H9 (cell line): Measurements from ENCODE around the gene MIER2. TPM values are rescaled to one million over a fixed set of nuclear protein-coding genes. Genes with fewer than 3 reads are reported as not detected.

Source experiments
- DNase-seq: peaks from one replicate; pipeline ENCODE4 v3.0.0-alpha.2; 2017
- H2AFZ ChIP-seq: one replicate; pipeline ENCODE4 v1.6.1; 2013; ENCODE audit warnings: mild to moderate bottlenecking, low read length, control low read depth, moderate library complexity
- H2AK5ac ChIP-seq: 2 replicates; pipeline ENCODE4 v1.6.1; 2013; ENCODE audit warnings: low read length, control low read depth, mixed read lengths; ENCODE audit not compliant: insufficient read length
- H2BK120ac ChIP-seq: one replicate; pipeline ENCODE4 v1.6.1; 2013; ENCODE audit warnings: low read depth, mild to moderate bottlenecking, low read length, control low read depth, inconsistent platforms; ENCODE audit not compliant: poor library complexity, severe bottlenecking
- H2BK12ac ChIP-seq: 2 replicates; pipeline ENCODE4 v1.6.1; 2013; ENCODE audit warnings: low read length, control low read depth, mixed read lengths, low read depth; ENCODE audit not compliant: insufficient read length
- H2BK15ac ChIP-seq: 2 replicates; pipeline ENCODE4 v1.6.1; 2013; ENCODE audit warnings: low read depth, low read length, control low read depth
- H2BK20ac ChIP-seq: one replicate; pipeline ENCODE4 v1.6.1; 2013; ENCODE audit warnings: low read depth, mild to moderate bottlenecking, low read length, control low read depth, inconsistent platforms; ENCODE audit not compliant: poor library complexity, severe bottlenecking
- H2BK5ac ChIP-seq: 2 replicates; pipeline ENCODE4 v1.6.1; 2013; ENCODE audit warnings: low read length, control low read depth, mixed read lengths; ENCODE audit not compliant: insufficient read length
- H3K14ac ChIP-seq: 2 replicates; pipeline ENCODE4 v1.6.1; 2013; ENCODE audit warnings: low read length, control low read depth; ENCODE audit not compliant: insufficient read depth
- H3K18ac ChIP-seq: 2 replicates; pipeline ENCODE4 v1.6.1; 2013; ENCODE audit warnings: low read depth, mild to moderate bottlenecking, mixed read lengths, low read length, control low read depth; ENCODE audit not compliant: insufficient read length
- H3K23ac ChIP-seq: 2 replicates; pipeline ENCODE4 v1.6.1; 2013; ENCODE audit warnings: low read length, control low read depth, mixed read lengths, low read depth; ENCODE audit not compliant: insufficient read length
- H3K23me2 ChIP-seq: 2 replicates; pipeline ENCODE4 v1.6.1; 2013; ENCODE audit warnings: low read depth, mild to moderate bottlenecking, mixed read lengths, low read length, control low read depth; ENCODE audit not compliant: insufficient read length, poor library complexity, severe bottlenecking
- H3K27ac ChIP-seq: 2 replicates; pipeline ENCODE4 v1.5.1; 2013; ENCODE audit warnings: low read length, control low read depth, mixed read lengths, low read depth; ENCODE audit not compliant: insufficient read length
- H3K27me3 ChIP-seq: 2 replicates; pipeline ENCODE4 v1.6.1; 2013; ENCODE audit warnings: low read length, control low read depth, inconsistent platforms; ENCODE audit not compliant: insufficient read depth
- H3K4ac ChIP-seq: 2 replicates; pipeline ENCODE4 v1.6.1; 2013; ENCODE audit warnings: low read depth, mild to moderate bottlenecking, control low read depth, inconsistent platforms, low read length, moderate library complexity
- H3K4me1 ChIP-seq: 2 replicates; pipeline ENCODE4 v1.6.1; 2013; ENCODE audit warnings: low read length, control low read depth, inconsistent platforms; ENCODE audit not compliant: insufficient read depth
- H3K4me2 ChIP-seq: 2 replicates; pipeline ENCODE4 v1.6.1; 2013; ENCODE audit warnings: low read length, control low read depth, mixed read lengths; ENCODE audit not compliant: insufficient read length, insufficient read depth
- H3K56ac ChIP-seq: 2 replicates; pipeline ENCODE4 v1.6.1; 2013; ENCODE audit warnings: low read depth, mild to moderate bottlenecking, mixed read lengths, low read length, control low read depth; ENCODE audit not compliant: insufficient read length
- H3K79me1 ChIP-seq: 2 replicates; pipeline ENCODE4 v1.6.1; 2013; ENCODE audit warnings: low read depth, mild to moderate bottlenecking, moderate library complexity, low read length, control low read depth, inconsistent platforms; ENCODE audit not compliant: insufficient read depth, poor library complexity, severe bottlenecking
- H3K79me2 ChIP-seq: 2 replicates; pipeline ENCODE4 v1.6.1; 2013; ENCODE audit warnings: low read length, control low read depth, inconsistent platforms; ENCODE audit not compliant: insufficient read depth
- H3K9ac ChIP-seq: 2 replicates; pipeline ENCODE4 v1.6.1; 2013; ENCODE audit warnings: low read length, control low read depth, mixed read lengths; ENCODE audit not compliant: insufficient read length; ENCODE audit errors: extremely low read depth
- H3K9me3 ChIP-seq: one replicate; pipeline ENCODE4 v1.6.1; 2013; ENCODE audit warnings: low read depth, low read length, inconsistent platforms; ENCODE audit not compliant: control insufficient read depth
- H3T11ph ChIP-seq: one replicate; pipeline ENCODE4 v1.6.1; 2013; ENCODE audit warnings: mild to moderate bottlenecking, low read length, control low read depth, inconsistent platforms
- H4K20me1 ChIP-seq: one replicate; pipeline ENCODE4 v1.6.1; 2013; ENCODE audit not compliant: control insufficient read depth, insufficient read length, insufficient read depth
- H4K5ac ChIP-seq: 2 replicates; pipeline ENCODE4 v1.6.1; 2013; ENCODE audit warnings: low read depth, mild to moderate bottlenecking, mixed read lengths, low read length, control low read depth; ENCODE audit not compliant: insufficient read length
- H4K8ac ChIP-seq: replicated peaks from 2 replicates; pipeline ENCODE4 v1.6.1; 2013; ENCODE audit warnings: low read length, control low read depth, mixed read lengths, low read depth; ENCODE audit not compliant: insufficient read length
- H4K91ac ChIP-seq: 2 replicates; pipeline ENCODE4 v1.6.1; 2013; ENCODE audit warnings: low read depth, mild to moderate bottlenecking, moderate library complexity, mixed read lengths, low read length, control low read depth; ENCODE audit not compliant: insufficient read length
- H3K27ac Mint-ChIP-seq, 3 experiments: 2 replicates in 2 of 3; 3 replicates in 1 of 3; pipeline ENCODE4 v1.8.0; 2020 to 2021; ENCODE audit warnings: mixed read lengths in 3 of 3, mild to moderate bottlenecking in 1 of 3, moderate library complexity in 1 of 3
- H3K27me3 Mint-ChIP-seq: 2 replicates; pipeline ENCODE4 v1.8.0; 2021; ENCODE audit warnings: low read depth, mild to moderate bottlenecking, moderate library complexity, mixed read lengths
- H3K36me3 Mint-ChIP-seq, 3 experiments: 2 replicates in 2 of 3; 3 replicates in 1 of 3; pipeline ENCODE4 v1.8.0; 2020 to 2021; ENCODE audit warnings: low read depth in 3 of 3, mixed read lengths in 3 of 3; ENCODE audit not compliant: insufficient read depth in 1 of 3
- H3K4me1 Mint-ChIP-seq, 2 experiments: 2 replicates each; pipeline ENCODE4 v1.8.0; 2020; ENCODE audit warnings: mixed read lengths in 2 of 2
- H3K4me3 Mint-ChIP-seq, 2 experiments: 2 replicates in 1 of 2; 3 replicates in 1 of 2; pipeline ENCODE4 v1.8.0; 2020 to 2021; ENCODE audit warnings: mild to moderate bottlenecking in 2 of 2, mixed read lengths in 2 of 2, moderate library complexity in 1 of 2
- H3K9me3 Mint-ChIP-seq, 2 experiments: 2 replicates in 1 of 2; 3 replicates in 1 of 2; pipeline ENCODE4 v1.8.0; 2020; ENCODE audit warnings: mild to moderate bottlenecking in 2 of 2, mixed read lengths in 2 of 2, moderate library complexity in 1 of 2
- CTCF ChIP-seq: fragments of 200-600 bp; sonication (generic); conservative IDR thresholded peaks from 3 replicates; pipeline ENCODE4 v1.8.0; 2021; ENCODE audit warnings: antibody characterized with exemption, mild to moderate bottlenecking
- WGBS: extraction: QIAGEN DNeasy Blood & Tissue Kit; methylation state at CpG from one replicate; pipeline ENCODE4 v1.1.7; 2013; ENCODE audit warnings: missing lambda C conversion rate, low lambda C conversion rate, mixed read lengths; ENCODE audit not compliant: insufficient read length; ENCODE audit errors: extremely low coverage; 5-methylcytosine and 5-hydroxymethylcytosine counted together
- total RNA-seq: library from RNA; stranded (reverse); gene quantifications from 2 replicates; pipeline ENCODE4 v1.2.1, GENCODE V29; 2021

The MIER2 gene
- total RNA-seq, 1 experiment from 2014 or later = 60.5 TPM

GRCh38 chr19:370641-371330, 26.2 kb upstream of the MIER2 start:
- Histone ChIP-seq H2AK5ac (no peak overlapping the region), H4K5ac (no peak overlapping the region), H3K27me3 (no peaks in the 10 kb centered on the region), H3K79me2 (no peaks in the 10 kb centered on the region), H3K56ac (no peak overlapping the region), H2AFZ (no peak overlapping the region), H2BK120ac (no peak overlapping the region), H3K18ac (no peak overlapping the region), H4K8ac (no peak overlapping the region), H3K9ac (no peak overlapping the region), H4K20me1 (no peaks in the 10 kb centered on the region), H3K23me2 (no peaks in the 10 kb centered on the region), H2BK20ac (no peak overlapping the region), H2BK15ac (no peak overlapping the region), H2BK12ac (no peak overlapping the region), H3K14ac (no peak overlapping the region), H3K4me1 (no peaks in the 10 kb centered on the region), H2BK5ac (no peak overlapping the region), H3T11ph (no peak overlapping the region), H3K79me1 (no peaks in the 10 kb centered on the region), H4K91ac (no peak overlapping the region), H3K4me2 (no peak overlapping the region), H3K23ac (no peak overlapping the region), H3K4ac (no peak overlapping the region), H3K27ac (no peak overlapping the region), H3K9me3 (no peaks in the 10 kb centered on the region)
- H3K36me3 Mint-ChIP-seq = peaks cover 0 to 4% (median 3%) of the 10 kb centered on the region in 3 experiments; a peak in 4 of 7 replicates
- H3K27ac Mint-ChIP-seq = no peak overlapping the region; a peak in 1 of 7 replicates
- H3K4me3 Mint-ChIP-seq = no peak overlapping the region
- H3K4me1 Mint-ChIP-seq = peaks cover 0 to 8% of the 10 kb centered on the region in 2 experiments; a peak in 1 of 4 replicates
- no CpG with 5 or more reads among the region's 43 CpGs for WGBS
- H3K27me3 Mint-ChIP-seq = peaks cover 30% of the 10 kb centered on the region
- DNase-seq = no peak
- no peak for TF ChIP-seq CTCF
- H3K9me3 Mint-ChIP-seq = peaks cover 3 to 4% of the 10 kb centered on the region in 2 experiments; a peak in 3 of 5 replicates
